AG10803 (cell line): Measurements from ENCODE around the gene TMEM44.
"Not testable (repeated sequence)": the region's sequence is repeated elsewhere in the genome, so short reads cannot be mapped to it uniquely, and the experiment has no call there.

ENCODE experiments used
- DNase-seq: peaks from one replicate; pipeline ENCODE4 v3.0.0; 2010; ENCODE audit warnings: low read depth
- H3K4me3 ChIP-seq: 2 replicates; pipeline ENCODE4 v1.5.1; 2011; ENCODE audit warnings: mild to moderate bottlenecking, low read length, control low read depth
- CTCF ChIP-seq: conservative IDR thresholded peaks from 2 replicates; pipeline ENCODE4 v1.5.1; 2011; ENCODE audit warnings: mild to moderate bottlenecking, low read length, control low read depth, inconsistent platforms

TMEM44 gene

DNA sequence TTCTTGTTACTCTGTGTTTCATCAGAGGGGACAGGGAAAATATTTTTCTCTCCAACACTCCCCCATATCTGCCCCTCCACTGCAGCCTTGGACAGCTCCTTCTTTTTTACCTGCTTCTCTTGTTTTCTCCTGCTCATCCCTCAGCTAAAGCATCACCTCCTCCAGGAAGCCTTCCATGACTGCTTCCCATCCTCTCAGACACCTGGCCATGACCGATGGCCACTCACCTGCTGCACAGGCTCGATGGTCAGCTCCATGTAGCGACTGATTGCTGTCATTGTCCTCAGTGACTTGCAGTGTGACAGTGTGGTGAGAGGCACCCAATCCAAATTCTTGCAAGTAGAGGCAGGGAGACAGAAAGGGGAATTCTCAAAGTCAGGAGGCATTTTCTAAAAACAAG is 22.5 kb downstream of the TMEM44 start:
- TF ChIP-seq CTCF, result no peak
- no peak overlapping the region for H3K4me3 ChIP-seq
- no peak for DNase-seq

DNA sequence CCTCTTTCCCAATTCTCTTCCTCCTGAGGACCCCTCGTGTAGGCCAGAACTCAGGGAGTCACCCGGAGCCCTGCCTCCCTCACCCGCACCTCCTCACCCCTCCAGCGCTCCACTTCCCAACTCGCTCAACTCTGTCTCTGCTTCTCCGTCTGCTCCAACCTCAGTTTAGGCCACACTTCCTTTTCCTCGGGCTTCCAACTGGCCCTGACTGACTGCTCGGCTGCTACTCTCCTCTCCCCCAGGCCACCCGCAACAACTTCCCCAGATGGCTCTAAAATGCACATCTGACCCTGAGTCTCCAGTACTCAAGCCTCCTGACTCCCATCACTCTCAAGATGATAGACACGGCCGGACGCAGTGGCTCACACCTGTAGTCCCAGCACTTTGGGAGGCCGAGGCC is 23.6 kb downstream of the TMEM44 start:
- TF ChIP-seq CTCF, result no peak
- H3K4me3 ChIP-seq, result no peak overlapping the region
- DNase-seq, result no peak

DNA sequence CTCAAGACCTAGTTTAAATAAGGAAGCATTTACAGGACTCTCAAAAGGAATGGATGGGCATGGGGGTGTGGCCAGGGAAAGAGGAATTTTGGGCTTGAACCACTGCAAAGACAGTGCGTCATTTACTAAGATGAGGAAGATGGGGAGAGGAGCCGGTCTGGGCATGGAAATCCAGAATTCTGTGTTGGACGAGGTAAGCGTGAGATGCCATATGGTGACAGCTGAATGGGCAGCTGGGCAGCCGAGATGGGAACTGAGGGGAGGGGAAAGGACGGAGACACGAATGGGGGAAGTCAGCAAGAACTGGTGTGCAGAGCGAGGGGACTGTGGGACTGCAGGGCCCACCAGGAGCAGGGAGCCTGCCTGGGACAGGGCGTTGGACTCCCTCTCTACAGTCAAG is 24.2 kb downstream of the TMEM44 start:
- H3K4me3 ChIP-seq, result no peak overlapping the region
- no peak for DNase-seq
- no peak for TF ChIP-seq CTCF

GRCh38 chr3:194607592-194608389 is 25.4 kb downstream of the TMEM44 start:
- DNase-seq, result no peak
- no peak for TF ChIP-seq CTCF
- H3K4me3 ChIP-seq, result no peak overlapping the region

DNA sequence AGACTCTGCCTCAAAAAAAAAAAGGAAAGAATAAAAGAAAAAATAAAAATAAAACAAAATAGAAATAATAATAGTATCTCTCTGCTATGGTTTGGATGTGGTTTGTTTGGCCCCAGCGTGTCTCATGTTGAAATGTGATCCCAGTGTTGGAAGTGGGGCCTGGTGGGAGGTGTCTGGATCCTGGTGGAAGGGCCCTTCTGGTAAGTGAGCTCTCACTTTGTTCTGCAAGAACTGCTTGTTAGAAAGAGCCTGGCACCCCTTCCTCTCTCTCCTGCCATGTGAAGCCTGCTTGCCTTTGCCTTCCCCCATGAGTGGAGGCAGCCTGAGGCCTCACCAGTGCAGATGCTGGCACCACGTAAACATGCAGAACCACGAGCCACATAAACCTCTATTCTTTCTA is 26.3 kb downstream of the TMEM44 start:
- DNase-seq, result no peak

GRCh38 chr3:194606163-194606562 is 27.1 kb downstream of the TMEM44 start:
- no peak for TF ChIP-seq CTCF
- DNase-seq, result no peak
- H3K4me3 ChIP-seq, result no peak overlapping the region

More for the DNA sequence above, 26.3 kb downstream of the TMEM44 start:
- no peak overlapping the region for H3K4me3 ChIP-seq
- no peak for TF ChIP-seq CTCF

DNA sequence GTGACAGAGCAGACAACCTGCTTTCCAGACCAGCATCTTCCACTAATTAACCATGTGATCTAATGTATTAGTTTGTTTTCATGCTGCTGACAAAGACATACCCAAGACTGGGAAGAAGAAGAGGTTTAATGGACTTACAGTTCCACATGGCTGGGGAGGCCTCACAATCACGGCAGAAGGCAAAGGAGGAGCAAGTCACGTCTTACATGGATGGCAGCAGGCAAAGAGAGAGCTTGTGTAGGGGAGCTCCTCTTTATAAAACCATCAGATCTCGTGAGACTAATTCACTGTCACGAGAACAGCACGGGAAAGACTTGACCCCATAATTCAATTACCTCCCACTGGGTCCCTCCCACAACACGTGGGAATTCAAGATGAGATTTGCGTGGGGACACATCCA is 27.9 kb downstream of the TMEM44 start:
- H3K4me3 ChIP-seq, result not testable (repeated sequence)

More for the DNA sequence above, 27.9 kb downstream of the TMEM44 start:
- DNase-seq, result not testable (repeated sequence)
